ENCODE data around the gene KCNK17. TPM values are rescaled to one million over a fixed set of nuclear protein-coding genes. Genes with fewer than 3 reads are reported as not detected.

KCNK17 gene
- total RNA-seq, 1 donor from 2014 or later = 1.6 TPM

GRCh38 chr6:39303425-39304153 is 10.6 kb downstream of the KCNK17 start:
- no peaks in the 10 kb centered on the region for H3K36me3 ChIP-seq (ENCODE audit: control insufficient read depth in 3 of 3, insufficient read depth in 3 of 3, low read length in 3 of 3)
- no peak overlapping the region for H3K27ac ChIP-seq (ENCODE audit: low read depth, low read length)
- H3K27me3 ChIP-seq (ENCODE audit: control insufficient read depth in 3 of 3, insufficient read depth in 3 of 3, low read length in 3 of 3) = peaks cover 0 to 20% (median 3%) of the 10 kb centered on the region in 3 donors
- no peaks in the 10 kb centered on the region for H3K9me3 ChIP-seq (ENCODE audit: control insufficient read depth in 3 of 3, low read length in 3 of 3)
- H3K4me1 ChIP-seq (ENCODE audit: control insufficient read depth in 3 of 3, insufficient read depth in 3 of 3, low read length in 3 of 3) = peaks cover 0 to 4% (median 0%) of the 10 kb centered on the region in 3 donors
- no peak overlapping the region for H3K4me3 ChIP-seq (ENCODE audit: low read length in 3 of 3)
- H3K9ac ChIP-seq (ENCODE audit: low read depth in 1 of 3, low read length in 3 of 3) = no peak overlapping the region

DNA sequence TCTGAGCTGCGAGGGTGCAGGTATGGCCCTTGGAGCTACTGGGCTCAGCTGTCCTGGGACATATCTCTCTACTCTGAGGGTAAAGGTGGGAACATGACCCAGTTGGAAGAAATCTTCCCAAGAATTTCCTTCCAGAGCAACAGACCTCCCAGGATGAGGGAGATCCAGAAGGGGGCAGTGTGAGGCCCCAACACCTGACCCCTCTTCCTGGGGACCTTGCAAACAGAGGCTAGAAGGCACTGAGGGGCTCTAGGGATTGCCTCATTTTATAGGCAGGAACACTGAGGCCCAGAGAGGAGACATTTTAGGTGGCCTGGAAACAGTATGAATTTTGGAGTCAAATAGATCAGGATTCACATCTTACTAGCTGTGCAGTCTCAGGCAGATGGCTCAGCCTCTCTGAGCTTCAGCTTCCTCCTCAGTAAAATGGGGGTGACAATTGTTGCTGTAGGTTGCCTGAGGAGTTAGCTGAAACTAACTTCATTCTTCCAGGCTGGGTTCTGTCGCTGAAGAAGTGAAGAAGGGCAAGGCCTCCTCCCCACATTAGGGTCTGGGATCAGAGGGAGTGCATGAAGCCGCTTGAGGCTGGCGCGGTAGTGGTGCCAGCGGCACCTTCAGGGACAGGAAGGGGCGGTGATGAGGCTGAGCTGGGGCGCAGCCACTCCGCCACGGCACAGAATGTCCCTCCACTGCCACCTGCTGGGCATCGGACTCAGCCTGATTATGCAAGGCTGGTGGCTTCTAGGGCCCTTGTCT is 11.4 kb downstream of the KCNK17 start:
- Histone ChIP-seq H3K27ac (ENCODE audit: low read depth, low read length) (no peak overlapping the region), H3K27me3 (ENCODE audit: control insufficient read depth in 3 of 3, insufficient read depth in 3 of 3, low read length in 3 of 3) (peaks cover 0 to 21% (median 9%) of the 10 kb centered on the region in 3 donors), H3K4me1 (ENCODE audit: control insufficient read depth in 3 of 3, insufficient read depth in 3 of 3, low read length in 3 of 3) (peaks cover 0 to 4% (median 0%) of the 10 kb centered on the region in 3 donors), H3K9ac (ENCODE audit: low read depth in 1 of 3, low read length in 3 of 3) (peak overlapping the region in 1 of 3 donors; percentile 25), H3K36me3 (ENCODE audit: control insufficient read depth in 3 of 3, insufficient read depth in 3 of 3, low read length in 3 of 3) (no peaks in the 10 kb centered on the region), H3K4me3 (ENCODE audit: low read length in 3 of 3) (peak overlapping the region in 2 of 3 donors; percentile 4 to 35), H3K9me3 (ENCODE audit: control insufficient read depth in 3 of 3, low read length in 3 of 3) (no peaks in the 10 kb centered on the region)

DNA sequence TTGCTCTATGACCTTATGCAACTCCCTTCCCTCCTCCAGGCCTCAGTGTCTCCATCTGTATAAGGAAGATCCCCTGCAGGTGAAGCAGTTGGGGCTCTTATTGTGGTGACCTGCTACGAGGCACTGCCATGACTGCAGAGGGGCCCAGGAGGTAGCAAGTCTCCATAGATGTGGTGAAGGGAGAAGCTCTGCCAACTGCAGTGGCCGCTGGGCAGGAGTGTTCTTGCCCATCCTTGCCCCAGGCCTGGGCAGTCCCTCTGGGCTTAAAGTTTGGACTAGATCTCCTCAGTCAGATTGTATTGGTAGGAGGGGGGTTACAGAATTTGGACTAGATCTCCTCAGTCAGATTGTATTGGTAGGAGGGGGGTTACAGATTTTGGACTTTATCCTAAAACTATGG is 12.2 kb downstream of the KCNK17 start:
- peaks cover 0 to 21% (median 9%) of the 10 kb centered on the region in 3 donors for H3K27me3 ChIP-seq (ENCODE audit: control insufficient read depth in 3 of 3, insufficient read depth in 3 of 3, low read length in 3 of 3)
- H3K4me3 ChIP-seq (ENCODE audit: low read length in 3 of 3) = no peak overlapping the region
- H3K27ac ChIP-seq (ENCODE audit: low read depth, low read length) = no peak overlapping the region
- no peaks in the 10 kb centered on the region for H3K36me3 ChIP-seq (ENCODE audit: control insufficient read depth in 3 of 3, insufficient read depth in 3 of 3, low read length in 3 of 3)
- peaks cover 0 to 5% (median 0%) of the 10 kb centered on the region in 3 donors for H3K4me1 ChIP-seq (ENCODE audit: control insufficient read depth in 3 of 3, insufficient read depth in 3 of 3, low read length in 3 of 3)
- no peak overlapping the region for H3K9ac ChIP-seq (ENCODE audit: low read depth in 1 of 3, low read length in 3 of 3)
- H3K9me3 ChIP-seq (ENCODE audit: control insufficient read depth in 3 of 3, low read length in 3 of 3) = no peaks in the 10 kb centered on the region

GRCh38 chr6:39301606-39302005 is 12.6 kb downstream of the KCNK17 start:
- peaks cover 0 to 21% (median 9%) of the 10 kb centered on the region in 3 donors for H3K27me3 ChIP-seq (ENCODE audit: control insufficient read depth in 3 of 3, insufficient read depth in 3 of 3, low read length in 3 of 3)

DNA sequence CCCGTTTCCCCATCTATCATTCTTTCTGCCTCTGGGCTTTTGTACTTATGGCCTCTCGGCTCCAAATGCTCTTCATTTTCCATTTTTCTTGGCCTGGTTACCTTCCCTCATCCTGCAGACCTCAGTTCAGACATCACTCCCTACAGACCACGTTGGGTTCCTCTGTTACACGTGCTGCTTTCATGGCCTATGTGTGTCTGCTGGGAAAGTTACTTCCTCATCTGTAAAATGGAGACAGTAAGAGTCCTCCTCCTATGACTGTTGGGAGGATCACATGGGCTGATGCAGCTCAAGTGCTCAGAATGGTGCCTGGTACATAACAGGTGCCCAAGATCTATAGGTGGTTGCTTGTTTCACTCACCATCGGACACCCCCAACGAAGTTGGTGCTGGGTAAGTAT is 13.5 kb downstream of the KCNK17 start:
- Histone ChIP-seq H3K9me3 (ENCODE audit: control insufficient read depth in 3 of 3, low read length in 3 of 3) (no peaks in the 10 kb centered on the region), H3K27ac (ENCODE audit: low read depth, low read length) (no peak overlapping the region), H3K4me1 (ENCODE audit: control insufficient read depth in 3 of 3, insufficient read depth in 3 of 3, low read length in 3 of 3) (peaks cover 0 to 9% (median 3%) of the 10 kb centered on the region in 3 donors), H3K27me3 (ENCODE audit: control insufficient read depth in 3 of 3, insufficient read depth in 3 of 3, low read length in 3 of 3) (peaks cover 0 to 22% (median 9%) of the 10 kb centered on the region in 3 donors), H3K9ac (ENCODE audit: low read depth in 1 of 3, low read length in 3 of 3) (no peak overlapping the region), H3K4me3 (ENCODE audit: low read length in 3 of 3) (no peak overlapping the region), H3K36me3 (ENCODE audit: control insufficient read depth in 3 of 3, insufficient read depth in 3 of 3, low read length in 3 of 3) (no peaks in the 10 kb centered on the region)

More at GRCh38 chr6:39301606-39302005, 12.6 kb downstream of the KCNK17 start:
- Histone ChIP-seq H3K9me3 (ENCODE audit: control insufficient read depth in 3 of 3, low read length in 3 of 3) (no peaks in the 10 kb centered on the region), H3K36me3 (ENCODE audit: control insufficient read depth in 3 of 3, insufficient read depth in 3 of 3, low read length in 3 of 3) (no peaks in the 10 kb centered on the region), H3K9ac (ENCODE audit: low read depth in 1 of 3, low read length in 3 of 3) (no peak overlapping the region), H3K27ac (ENCODE audit: low read depth, low read length) (no peak overlapping the region), H3K4me3 (ENCODE audit: low read length in 3 of 3) (no peak overlapping the region), H3K4me1 (ENCODE audit: control insufficient read depth in 3 of 3, insufficient read depth in 3 of 3, low read length in 3 of 3) (peaks cover 0 to 9% (median 2%) of the 10 kb centered on the region in 3 donors)

DNA sequence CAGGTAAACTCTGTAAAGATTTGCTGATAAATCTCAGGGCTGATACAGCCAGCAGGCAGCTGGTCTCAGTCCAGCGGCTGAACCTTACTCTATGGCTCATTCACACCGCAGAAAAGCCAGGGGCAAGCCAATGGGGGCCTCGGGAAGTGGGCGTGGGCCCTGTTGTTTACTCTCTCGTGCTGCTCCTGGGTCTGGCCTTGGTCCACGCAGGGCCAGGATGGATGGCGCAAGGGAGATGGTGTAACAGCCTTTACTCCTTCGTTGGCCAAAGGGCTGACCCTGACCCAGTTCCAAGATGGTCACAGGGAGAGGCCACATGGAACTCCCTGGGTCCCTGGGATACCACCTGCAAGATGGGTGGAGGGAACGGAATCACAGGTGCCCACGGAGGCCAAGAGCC is 16.2 kb downstream of the KCNK17 start:
- no peak overlapping the region for H3K4me3 ChIP-seq (ENCODE audit: low read length in 3 of 3)
- H3K9me3 ChIP-seq (ENCODE audit: control insufficient read depth in 3 of 3, low read length in 3 of 3) = no peaks in the 10 kb centered on the region
- H3K4me1 ChIP-seq (ENCODE audit: control insufficient read depth in 3 of 3, insufficient read depth in 3 of 3, low read length in 3 of 3) = peaks cover 0 to 8% (median 3%) of the 10 kb centered on the region in 3 donors
- no peaks in the 10 kb centered on the region for H3K36me3 ChIP-seq (ENCODE audit: control insufficient read depth in 3 of 3, insufficient read depth in 3 of 3, low read length in 3 of 3)
- no peak overlapping the region for H3K9ac ChIP-seq (ENCODE audit: low read depth in 1 of 3, low read length in 3 of 3)
- no peak overlapping the region for H3K27ac ChIP-seq (ENCODE audit: low read depth, low read length)
- H3K27me3 ChIP-seq (ENCODE audit: control insufficient read depth in 3 of 3, insufficient read depth in 3 of 3, low read length in 3 of 3) = peaks cover 0 to 23% (median 10%) of the 10 kb centered on the region in 3 donors

DNA sequence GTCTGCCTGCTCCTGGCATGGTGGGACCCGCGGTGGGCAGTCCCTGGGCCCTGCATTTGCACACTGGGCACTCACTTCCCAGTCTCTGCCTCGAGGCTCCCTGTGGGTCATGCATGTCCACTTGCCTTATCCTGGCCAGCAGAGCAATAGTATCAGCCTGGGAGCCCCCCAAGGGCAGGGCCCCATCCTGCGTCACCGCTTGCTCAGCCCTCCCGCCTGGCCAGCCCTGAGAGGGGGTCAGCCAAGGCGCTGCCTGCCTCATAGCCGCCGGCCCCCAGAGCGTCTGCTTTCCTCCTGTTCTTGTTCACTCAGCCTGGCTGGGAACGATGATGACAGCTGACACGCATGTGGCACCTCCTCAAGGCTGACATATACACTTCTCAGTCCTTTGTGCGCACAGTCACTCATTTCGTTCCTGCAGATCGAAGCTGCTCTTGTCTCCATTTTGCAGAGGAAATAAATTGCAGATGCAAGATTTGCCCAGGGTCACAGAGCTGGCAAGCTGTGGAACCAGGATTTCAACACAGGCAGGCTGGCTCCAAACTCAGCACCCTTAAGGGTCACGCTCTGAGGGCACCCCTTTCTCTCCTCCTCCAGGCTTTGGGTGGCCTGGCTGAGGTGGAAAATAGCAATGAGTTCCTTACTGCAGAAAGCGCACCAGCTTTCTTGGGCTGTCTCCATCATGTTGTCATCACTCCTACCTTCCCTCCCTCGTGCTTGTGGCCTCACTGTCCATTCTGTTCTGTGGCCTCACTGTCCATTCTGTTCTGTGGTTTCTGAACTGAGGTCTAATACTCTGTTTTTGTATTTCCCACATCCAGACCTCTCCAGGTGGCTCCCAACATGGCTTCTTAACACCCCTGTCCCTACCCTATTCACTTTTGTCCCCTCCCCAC is 17.2 kb downstream of the KCNK17 start:
- H3K4me1 ChIP-seq (ENCODE audit: control insufficient read depth in 3 of 3, insufficient read depth in 3 of 3, low read length in 3 of 3) = peaks cover 0 to 5% (median 3%) of the 10 kb centered on the region in 3 donors
- H3K9me3 ChIP-seq (ENCODE audit: control insufficient read depth in 3 of 3, low read length in 3 of 3) = no peaks in the 10 kb centered on the region
- H3K36me3 ChIP-seq (ENCODE audit: control insufficient read depth in 3 of 3, insufficient read depth in 3 of 3, low read length in 3 of 3) = no peaks in the 10 kb centered on the region
- no peak overlapping the region for H3K27ac ChIP-seq (ENCODE audit: low read depth, low read length)
- peaks cover 0 to 22% (median 13%) of the 10 kb centered on the region in 3 donors for H3K27me3 ChIP-seq (ENCODE audit: control insufficient read depth in 3 of 3, insufficient read depth in 3 of 3, low read length in 3 of 3)
- H3K4me3 ChIP-seq (ENCODE audit: low read length in 3 of 3) = no peak overlapping the region
- H3K9ac ChIP-seq (ENCODE audit: low read depth in 1 of 3, low read length in 3 of 3) = no peak overlapping the region

GRCh38 chr6:39295611-39296011 is 18.6 kb downstream of the KCNK17 start:
- H3K4me3 ChIP-seq (ENCODE audit: low read length in 3 of 3) = no peak overlapping the region
- H3K27ac ChIP-seq (ENCODE audit: low read depth, low read length) = no peak overlapping the region
- no peaks in the 10 kb centered on the region for H3K9me3 ChIP-seq (ENCODE audit: control insufficient read depth in 3 of 3, low read length in 3 of 3)
- H3K4me1 ChIP-seq (ENCODE audit: control insufficient read depth in 3 of 3, insufficient read depth in 3 of 3, low read length in 3 of 3) = peaks cover 0 to 5% (median 3%) of the 10 kb centered on the region in 3 donors
- no peak overlapping the region for H3K9ac ChIP-seq (ENCODE audit: low read depth in 1 of 3, low read length in 3 of 3)
- peaks cover 0 to 18% (median 13%) of the 10 kb centered on the region in 3 donors for H3K27me3 ChIP-seq (ENCODE audit: control insufficient read depth in 3 of 3, insufficient read depth in 3 of 3, low read length in 3 of 3)
- H3K36me3 ChIP-seq (ENCODE audit: control insufficient read depth in 3 of 3, insufficient read depth in 3 of 3, low read length in 3 of 3) = no peaks in the 10 kb centered on the region

DNA sequence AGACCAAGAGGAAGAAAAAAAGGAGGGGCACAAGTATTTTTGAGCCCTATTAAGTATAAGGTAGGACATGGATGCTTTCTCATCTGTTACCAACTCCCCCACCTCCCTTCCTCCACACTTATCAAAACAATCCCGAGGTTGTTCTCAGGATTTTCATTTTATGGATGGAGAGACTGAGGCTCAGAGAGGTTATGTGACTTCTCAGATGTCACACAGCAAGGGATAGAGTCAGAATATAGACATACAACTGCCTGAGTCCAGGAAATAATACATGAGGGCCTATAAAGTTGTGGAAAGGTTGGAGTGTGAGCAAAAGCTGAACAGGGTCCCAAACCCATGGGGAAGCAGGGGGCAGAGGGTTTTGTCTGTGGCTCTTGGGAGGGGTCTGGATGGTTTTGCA is 19.3 kb downstream of the KCNK17 start:
- H3K27me3 ChIP-seq (ENCODE audit: control insufficient read depth in 3 of 3, insufficient read depth in 3 of 3, low read length in 3 of 3) = peaks cover 0 to 18% (median 13%) of the 10 kb centered on the region in 3 donors
- H3K9me3 ChIP-seq (ENCODE audit: control insufficient read depth in 3 of 3, low read length in 3 of 3) = no peaks in the 10 kb centered on the region

More for the DNA sequence above, 19.3 kb downstream of the KCNK17 start:
- no peak overlapping the region for H3K27ac ChIP-seq (ENCODE audit: low read depth, low read length)
- no peak overlapping the region for H3K4me3 ChIP-seq (ENCODE audit: low read length in 3 of 3)
- no peaks in the 10 kb centered on the region for H3K36me3 ChIP-seq (ENCODE audit: control insufficient read depth in 3 of 3, insufficient read depth in 3 of 3, low read length in 3 of 3)
- peaks cover 0 to 5% (median 3%) of the 10 kb centered on the region in 3 donors for H3K4me1 ChIP-seq (ENCODE audit: control insufficient read depth in 3 of 3, insufficient read depth in 3 of 3, low read length in 3 of 3)
- no peak overlapping the region for H3K9ac ChIP-seq (ENCODE audit: low read depth in 1 of 3, low read length in 3 of 3)

Data from skeletal muscle tissue (tissue), 4 donors.